ENCODE measurements around the gene MAPK10.
"Not testable (repeated sequence)": the region's sequence is repeated elsewhere in the genome, so short reads cannot be mapped to it uniquely, and the experiment has no call there.

The MAPK10 gene

DNA sequence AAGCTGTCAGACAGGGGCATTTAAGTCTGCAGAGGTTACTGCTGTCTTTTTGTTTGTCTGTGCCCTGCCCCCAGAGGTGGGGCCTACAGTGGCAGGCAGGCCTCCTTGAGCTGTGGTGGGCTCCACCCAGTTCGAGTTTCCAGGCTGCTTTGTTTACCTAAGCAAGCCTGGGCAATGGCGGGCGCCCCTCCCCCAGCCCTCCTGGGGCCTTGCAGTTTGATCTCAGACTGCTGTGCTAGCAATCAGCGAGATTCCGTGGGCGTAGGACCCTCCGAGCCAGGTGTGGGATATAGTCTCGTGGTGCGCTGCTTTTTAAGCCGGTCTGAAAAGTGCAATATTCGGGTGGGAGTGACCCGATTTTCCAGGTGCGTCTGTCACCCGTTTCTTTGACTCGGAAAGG lies 284.1 kb downstream of the MAPK10 start:
- H3K4me3 Mint-ChIP-seq; H3K36me3 Mint-ChIP-seq (ENCODE audit: low read depth); H3K9me3 Mint-ChIP-seq; H3K4me1 Mint-ChIP-seq (ENCODE audit: low read depth); H3K27me3 Mint-ChIP-seq; intact Hi-C loops (cut with micrococcal nuclease); H3K27ac Mint-ChIP-seq: not testable (repeated sequence)

DNA sequence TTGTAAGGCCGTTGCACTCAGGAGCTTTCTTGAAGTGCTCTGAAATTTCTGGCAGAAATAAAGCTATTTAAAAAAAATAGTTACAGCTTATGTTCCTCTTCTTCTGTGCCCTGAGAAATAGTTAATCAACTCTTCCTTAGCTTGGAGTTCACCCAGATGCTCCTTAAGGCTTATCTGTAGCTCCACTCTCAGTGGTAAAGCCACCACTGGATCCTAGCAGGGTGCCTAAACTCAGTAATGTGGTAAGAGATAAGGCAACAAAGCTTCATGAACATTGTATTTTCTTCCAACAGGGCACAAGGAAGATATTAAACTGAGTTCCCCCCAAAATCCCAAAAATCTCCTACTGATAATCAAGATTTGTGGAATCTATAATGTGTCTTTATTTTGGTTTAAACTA lies 299.5 kb downstream of the MAPK10 start:
- H3K27ac Mint-ChIP-seq: no peak overlapping the region
- intact Hi-C loops (cut with micrococcal nuclease): no loop called here
- H3K36me3 Mint-ChIP-seq (ENCODE audit: low read depth): no peaks in the 10 kb centered on the region
- H3K9me3 Mint-ChIP-seq: no peaks in the 10 kb centered on the region
- H3K4me1 Mint-ChIP-seq (ENCODE audit: low read depth): no peaks in the 10 kb centered on the region
- H3K4me3 Mint-ChIP-seq: no peak overlapping the region
- no peaks in the 10 kb centered on the region for H3K27me3 Mint-ChIP-seq

DNA sequence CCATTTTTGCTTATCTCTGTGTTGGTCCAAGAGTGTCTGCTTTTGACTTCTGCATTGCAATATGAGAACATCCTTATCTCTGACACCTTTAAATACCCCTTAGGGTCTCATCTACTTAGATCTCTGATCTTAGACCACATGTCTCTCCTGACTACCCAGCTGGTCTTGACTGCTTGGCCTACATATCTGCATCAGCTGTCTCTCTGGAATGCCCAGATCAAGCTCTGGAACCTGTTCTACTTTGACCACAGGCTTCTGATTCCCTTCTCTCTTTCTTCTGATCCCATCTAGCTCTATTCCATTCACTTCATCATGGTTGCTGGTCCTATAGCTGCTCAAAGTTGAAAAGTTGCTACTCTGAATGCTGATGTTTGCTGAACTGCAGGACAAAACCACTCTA lies 301.2 kb downstream of the MAPK10 start:
- no peaks in the 10 kb centered on the region for H3K27me3 Mint-ChIP-seq
- H3K4me3 Mint-ChIP-seq: no peak overlapping the region
- H3K4me1 Mint-ChIP-seq (ENCODE audit: low read depth): no peaks in the 10 kb centered on the region
- no peaks in the 10 kb centered on the region for H3K9me3 Mint-ChIP-seq
- intact Hi-C loops (cut with micrococcal nuclease): no loop called here
- no peak overlapping the region for H3K27ac Mint-ChIP-seq
- no peaks in the 10 kb centered on the region for H3K36me3 Mint-ChIP-seq (ENCODE audit: low read depth)

DNA sequence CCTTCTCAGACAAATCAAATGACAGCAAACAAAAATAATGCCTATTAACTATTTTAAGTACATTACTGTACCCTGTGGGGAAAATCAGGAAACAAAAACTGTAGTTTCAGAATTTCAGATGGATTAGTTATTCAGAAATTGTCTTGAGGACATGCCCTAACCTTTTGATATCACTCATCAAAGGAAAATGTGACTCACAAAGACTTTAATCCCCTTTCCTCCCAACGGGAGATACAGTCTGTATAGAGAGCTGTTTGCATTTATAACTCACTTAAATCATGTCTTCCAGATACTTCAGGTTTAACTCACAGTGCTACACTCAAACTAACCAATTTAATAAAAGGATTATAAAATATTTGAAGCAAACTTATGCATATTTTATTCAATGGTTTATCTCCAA lies 304.0 kb downstream of the MAPK10 start:
- Mint-ChIP-seq H3K4me3 (no peak overlapping the region), H3K36me3 (ENCODE audit: low read depth) (no peaks in the 10 kb centered on the region), H3K27ac (no peak overlapping the region), H3K4me1 (ENCODE audit: low read depth) (no peaks in the 10 kb centered on the region), H3K27me3 (no peaks in the 10 kb centered on the region), H3K9me3 (no peaks in the 10 kb centered on the region)
- intact Hi-C loops (cut with micrococcal nuclease): no loop called here

DNA sequence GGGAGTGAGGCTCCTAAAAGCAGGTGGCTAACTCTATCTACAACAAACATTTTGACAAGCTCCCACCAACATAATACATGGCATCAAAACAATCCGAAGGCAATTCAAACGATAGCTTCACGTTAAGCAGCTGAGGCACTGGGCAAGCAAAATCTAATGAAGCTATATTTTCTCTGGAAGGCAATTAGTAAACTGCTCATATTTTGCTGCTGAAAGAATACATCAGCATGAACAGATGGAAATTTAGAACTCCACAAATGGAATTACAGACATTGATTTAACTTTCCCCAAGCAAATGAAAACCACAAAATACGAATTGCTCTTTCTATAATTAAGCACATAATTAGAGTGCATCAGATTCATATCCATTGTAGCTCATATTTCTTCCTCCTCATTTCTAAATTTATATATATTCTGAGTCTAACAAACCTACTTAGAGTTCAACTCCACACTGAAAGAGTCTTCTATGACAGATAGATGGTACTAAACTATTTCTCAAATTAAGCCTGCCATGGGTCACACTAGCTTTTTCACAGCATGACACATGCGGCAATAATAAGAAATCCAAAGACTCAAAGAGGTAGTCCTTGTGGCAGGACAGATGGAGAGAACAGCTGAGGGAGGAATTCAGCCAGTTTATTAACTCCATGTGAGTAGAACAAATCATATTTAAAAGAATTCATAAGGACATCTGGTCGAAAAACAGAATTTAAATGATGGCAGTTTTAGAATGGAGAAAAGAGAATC lies 305.4 kb downstream of the MAPK10 start:
- intact Hi-C loops (cut with micrococcal nuclease): no loop called here
- no peak overlapping the region for H3K4me3 Mint-ChIP-seq
- H3K27ac Mint-ChIP-seq: no peak overlapping the region
- no peaks in the 10 kb centered on the region for H3K9me3 Mint-ChIP-seq
- no peaks in the 10 kb centered on the region for H3K36me3 Mint-ChIP-seq (ENCODE audit: low read depth)
- H3K27me3 Mint-ChIP-seq: no peaks in the 10 kb centered on the region
- no peaks in the 10 kb centered on the region for H3K4me1 Mint-ChIP-seq (ENCODE audit: low read depth)

DNA sequence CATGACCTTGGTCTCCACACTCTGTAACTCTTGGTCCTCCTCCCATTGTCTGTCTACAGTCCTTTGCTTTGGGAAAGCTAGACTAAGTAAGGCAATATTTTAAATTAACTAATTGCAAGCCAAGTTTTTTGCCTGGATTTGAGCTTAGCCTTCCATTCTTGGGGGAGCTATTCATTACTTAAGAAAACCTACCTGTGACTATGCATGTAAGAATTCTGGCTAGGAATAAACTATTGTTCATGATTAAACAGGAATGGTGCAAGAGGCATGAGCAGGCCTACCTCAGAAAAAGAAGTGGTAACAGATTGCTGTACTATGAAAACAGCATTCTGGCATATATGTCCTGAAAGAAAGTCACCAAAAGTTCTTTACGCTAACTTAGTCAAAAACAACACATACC lies 309.4 kb downstream of the MAPK10 start:
- Mint-ChIP-seq H3K27ac (no peak overlapping the region), H3K27me3 (no peaks in the 10 kb centered on the region), H3K9me3 (no peaks in the 10 kb centered on the region), H3K4me1 (ENCODE audit: low read depth) (no peaks in the 10 kb centered on the region), H3K36me3 (ENCODE audit: low read depth) (no peaks in the 10 kb centered on the region), H3K4me3 (no peak overlapping the region)
- intact Hi-C loops (cut with micrococcal nuclease): no loop called here

DNA sequence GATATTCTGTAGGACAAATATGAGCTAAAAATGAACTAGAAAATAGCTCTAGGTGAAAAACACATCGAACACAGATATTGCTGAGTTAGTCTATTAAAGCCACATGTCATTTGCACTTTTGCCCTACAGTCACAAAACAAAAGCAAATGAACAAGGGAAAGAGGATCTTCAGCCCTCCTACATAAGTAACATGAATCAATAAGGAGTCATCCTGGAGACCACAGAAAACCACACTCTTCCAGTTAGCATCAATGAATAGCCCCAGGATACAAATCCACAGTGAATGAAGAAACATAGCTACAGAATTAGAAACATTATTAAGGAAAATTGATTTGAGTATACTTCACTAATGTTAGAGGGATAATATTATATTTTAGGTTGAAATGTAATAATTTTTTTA lies 311.4 kb downstream of the MAPK10 start:
- Mint-ChIP-seq H3K36me3 (ENCODE audit: low read depth) (no peaks in the 10 kb centered on the region), H3K9me3 (no peaks in the 10 kb centered on the region), H3K4me3 (no peak overlapping the region), H3K27me3 (no peaks in the 10 kb centered on the region), H3K4me1 (ENCODE audit: low read depth) (no peaks in the 10 kb centered on the region), H3K27ac (no peak overlapping the region)
- intact Hi-C loops (cut with micrococcal nuclease): no loop called here

DNA sequence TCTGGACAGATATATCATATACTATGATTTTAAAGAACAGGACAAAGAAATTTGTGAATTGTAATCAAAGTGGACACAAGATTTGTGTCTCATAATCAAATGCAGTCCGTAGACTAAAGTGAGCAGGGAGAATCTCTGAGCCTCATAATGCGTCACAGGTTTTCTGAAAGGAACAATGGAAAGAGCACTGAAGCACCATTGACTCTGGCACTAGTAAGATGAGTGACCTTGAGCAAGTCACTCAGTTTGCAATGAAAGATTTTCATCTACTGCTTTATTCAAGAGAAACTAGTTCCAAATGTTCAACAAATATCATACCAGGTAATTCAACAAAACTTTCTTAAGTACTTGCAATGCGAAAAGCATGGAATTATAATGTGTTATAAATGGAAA lies 315.3 kb downstream of the MAPK10 start:
- H3K27me3 Mint-ChIP-seq: no peaks in the 10 kb centered on the region
- intact Hi-C loops (cut with micrococcal nuclease): loop anchor here (2.0 to 5.0 kb wide), 4 partner anchors 247 to 960 kb away; no protein-coding TSS in a partner anchor
- H3K4me3 Mint-ChIP-seq: no peak overlapping the region
- H3K9me3 Mint-ChIP-seq: no peaks in the 10 kb centered on the region
- H3K4me1 Mint-ChIP-seq (ENCODE audit: low read depth): no peaks in the 10 kb centered on the region
- H3K36me3 Mint-ChIP-seq (ENCODE audit: low read depth): no peaks in the 10 kb centered on the region
- no peak overlapping the region for H3K27ac Mint-ChIP-seq

DNA sequence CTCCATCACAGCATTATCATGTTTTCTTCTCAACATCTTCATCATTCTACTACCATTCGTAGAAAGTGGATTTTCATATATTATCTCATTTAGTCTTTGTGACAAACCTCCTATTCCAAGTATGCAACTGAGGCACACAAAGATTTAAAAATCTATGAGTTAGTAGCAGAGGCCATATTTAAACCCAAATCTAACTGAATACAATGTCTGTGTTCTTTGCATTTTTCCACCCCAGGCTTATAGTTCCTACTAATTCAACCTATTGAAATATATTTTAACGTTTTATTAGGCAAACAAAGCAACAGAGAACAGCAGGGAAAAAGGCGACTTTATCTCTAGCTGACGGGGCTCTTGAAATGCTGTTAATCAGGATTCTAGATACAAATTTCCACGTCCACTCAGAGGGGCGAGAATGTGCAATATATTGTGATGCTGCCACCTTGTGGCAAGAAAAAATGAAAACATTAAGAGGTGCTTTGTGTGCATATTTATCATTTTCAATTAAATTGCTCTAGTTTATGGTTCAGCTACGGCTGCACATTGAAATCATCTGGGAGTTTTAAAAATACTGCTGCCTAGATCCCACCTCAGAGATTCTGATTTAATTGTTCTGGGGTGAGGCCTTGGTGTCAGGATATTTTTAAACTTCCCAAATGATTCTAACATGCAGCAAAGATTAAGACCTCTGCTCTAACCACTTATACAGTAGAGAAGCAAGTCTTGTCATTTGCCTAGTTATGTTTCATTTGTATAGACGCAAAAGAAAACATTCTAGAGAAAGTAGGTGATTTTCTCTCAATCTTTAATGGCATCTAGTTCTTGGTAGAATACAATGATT lies 315.9 kb downstream of the MAPK10 start:
- H3K27ac Mint-ChIP-seq: no peak overlapping the region
- no peaks in the 10 kb centered on the region for H3K27me3 Mint-ChIP-seq
- no peaks in the 10 kb centered on the region for H3K4me1 Mint-ChIP-seq (ENCODE audit: low read depth)
- H3K36me3 Mint-ChIP-seq (ENCODE audit: low read depth): no peaks in the 10 kb centered on the region
- no peak overlapping the region for H3K4me3 Mint-ChIP-seq
- intact Hi-C loops (cut with micrococcal nuclease): loop anchor here (2.0 to 5.0 kb wide), 4 partner anchors 247 to 959 kb away; no protein-coding TSS in a partner anchor
- no peaks in the 10 kb centered on the region for H3K9me3 Mint-ChIP-seq

DNA sequence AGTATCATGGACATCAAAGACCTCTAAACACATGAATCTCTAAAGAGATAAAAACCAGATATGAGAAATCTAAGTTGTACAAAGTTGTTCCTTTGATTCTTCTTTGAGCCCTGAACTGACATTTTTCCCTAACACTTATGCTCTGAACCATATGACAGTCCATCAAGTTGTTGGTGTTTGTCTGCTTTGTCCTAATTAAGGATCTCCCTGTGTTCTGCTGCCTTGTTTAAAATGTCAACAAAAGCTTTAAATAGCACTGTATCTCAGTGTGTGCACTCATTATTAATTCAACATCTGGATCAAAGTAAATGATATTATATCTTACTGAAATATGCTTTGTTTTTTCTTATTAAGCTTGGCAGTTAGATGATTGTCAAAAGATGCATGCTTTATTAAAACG lies 321.8 kb downstream of the MAPK10 start:
- H3K4me1 Mint-ChIP-seq (ENCODE audit: low read depth): peaks cover 18% of the 10 kb centered on the region
- intact Hi-C loops (cut with micrococcal nuclease): no loop called here
- H3K4me3 Mint-ChIP-seq: no peak overlapping the region
- H3K27ac Mint-ChIP-seq: no peak overlapping the region
- no peaks in the 10 kb centered on the region for H3K27me3 Mint-ChIP-seq
- H3K36me3 Mint-ChIP-seq (ENCODE audit: low read depth): no peaks in the 10 kb centered on the region
- H3K9me3 Mint-ChIP-seq: no peaks in the 10 kb centered on the region

DNA sequence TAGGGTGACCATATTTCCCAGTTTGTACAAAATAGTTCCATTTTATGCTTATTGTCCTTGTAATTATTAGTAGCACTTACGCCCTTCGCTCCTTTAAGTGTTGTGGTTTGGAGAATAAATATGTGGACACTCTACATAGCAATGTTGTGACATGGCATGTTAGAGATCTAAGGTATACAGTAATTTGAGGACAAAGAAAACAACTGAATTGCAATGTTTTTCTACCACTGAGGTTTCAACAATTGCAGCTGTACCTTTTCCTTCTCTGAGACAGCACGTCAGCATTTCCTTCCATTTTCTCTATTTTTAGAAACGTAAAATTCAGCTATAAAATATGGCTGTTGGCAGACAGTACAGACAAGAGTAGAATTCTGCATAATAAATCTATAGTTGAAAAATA lies 323.1 kb downstream of the MAPK10 start:
- H3K9me3 Mint-ChIP-seq: no peaks in the 10 kb centered on the region
- H3K27me3 Mint-ChIP-seq: no peaks in the 10 kb centered on the region
- H3K27ac Mint-ChIP-seq: no peak overlapping the region
- peaks cover 30% of the 10 kb centered on the region for H3K4me1 Mint-ChIP-seq (ENCODE audit: low read depth)
- no peak overlapping the region for H3K4me3 Mint-ChIP-seq
- intact Hi-C loops (cut with micrococcal nuclease): no loop called here
- no peaks in the 10 kb centered on the region for H3K36me3 Mint-ChIP-seq (ENCODE audit: low read depth)

DNA sequence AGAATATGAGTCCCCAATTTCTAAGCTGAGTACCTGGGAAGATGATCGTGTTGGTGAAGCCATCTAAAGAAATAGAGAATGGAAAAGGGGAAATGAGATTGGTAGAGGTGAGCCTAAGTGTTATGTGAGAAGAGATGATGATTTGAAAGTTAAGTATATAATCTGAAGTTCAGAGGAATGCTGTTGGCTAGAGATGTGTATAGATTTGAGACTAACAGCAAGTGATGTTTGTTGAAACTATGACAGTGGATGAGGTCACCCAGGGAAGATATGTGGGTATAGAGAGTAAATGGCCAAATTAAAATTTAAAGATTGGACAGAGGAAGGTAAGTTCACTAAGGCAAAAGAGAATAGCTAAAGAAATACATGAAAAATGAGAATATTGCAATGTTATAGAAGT lies 324.2 kb downstream of the MAPK10 start:
- H3K4me1 Mint-ChIP-seq (ENCODE audit: low read depth): peaks cover 30% of the 10 kb centered on the region
- H3K36me3 Mint-ChIP-seq (ENCODE audit: low read depth): no peaks in the 10 kb centered on the region
- intact Hi-C loops (cut with micrococcal nuclease): no loop called here
- H3K27ac Mint-ChIP-seq: no peak overlapping the region
- no peaks in the 10 kb centered on the region for H3K27me3 Mint-ChIP-seq
- no peaks in the 10 kb centered on the region for H3K9me3 Mint-ChIP-seq
- no peak overlapping the region for H3K4me3 Mint-ChIP-seq

DNA sequence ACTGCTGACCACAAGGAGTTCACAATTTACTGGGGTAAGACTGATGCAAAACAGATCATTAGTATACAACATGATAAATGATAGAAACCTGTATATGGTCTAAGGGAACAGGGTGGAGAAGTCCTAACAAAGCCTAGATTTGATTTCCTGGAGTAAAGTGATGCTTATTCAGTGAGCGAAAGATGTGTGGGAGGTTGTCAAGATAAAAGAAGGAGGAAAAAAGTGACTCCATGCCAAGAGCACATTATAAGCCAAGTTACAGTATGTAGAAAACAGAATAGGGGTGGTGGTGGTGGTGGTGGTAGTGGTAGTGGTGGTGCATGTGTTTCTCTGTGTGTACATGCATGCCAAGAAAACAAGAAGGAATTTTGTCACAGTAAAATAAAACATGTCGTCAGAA lies 325.2 kb downstream of the MAPK10 start:
- Mint-ChIP-seq H3K27me3 (no peaks in the 10 kb centered on the region), H3K9me3 (no peaks in the 10 kb centered on the region), H3K4me1 (ENCODE audit: low read depth) (peaks cover 36% of the 10 kb centered on the region), H3K36me3 (ENCODE audit: low read depth) (no peaks in the 10 kb centered on the region), H3K27ac (no peak overlapping the region), H3K4me3 (no peak overlapping the region)
- intact Hi-C loops (cut with micrococcal nuclease): no loop called here

DNA sequence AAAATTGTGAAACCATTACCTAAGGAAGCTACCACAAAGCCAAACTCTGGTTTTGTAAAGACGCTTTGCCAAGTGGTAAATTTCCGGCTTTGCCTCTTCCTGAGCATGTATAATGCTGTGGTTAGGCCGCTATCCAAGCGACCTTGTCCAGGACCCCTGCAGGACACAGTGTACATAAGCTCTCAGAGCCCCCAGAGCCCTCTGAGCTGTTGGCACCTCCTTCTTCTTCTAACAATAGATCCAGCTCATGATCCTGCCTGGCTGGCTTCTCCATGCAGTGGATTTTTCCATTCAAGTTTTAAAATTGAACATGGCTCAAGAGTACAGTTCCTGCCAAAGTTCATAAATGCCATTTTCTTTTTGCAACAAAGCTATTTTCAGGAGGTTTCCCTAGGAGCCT lies 326.7 kb downstream of the MAPK10 start:
- Mint-ChIP-seq H3K4me3 (no peak overlapping the region), H3K36me3 (ENCODE audit: low read depth) (no peaks in the 10 kb centered on the region), H3K27ac (no peak overlapping the region), H3K4me1 (ENCODE audit: low read depth) (peaks cover 37% of the 10 kb centered on the region), H3K9me3 (no peaks in the 10 kb centered on the region), H3K27me3 (no peaks in the 10 kb centered on the region)
- intact Hi-C loops (cut with micrococcal nuclease): no loop called here
